Gastrocnemius medialis (tissue), 4 donors: ENCODE results near the gene PHLPP2.

Experiments used
- CTCF ChIP-seq, 5 experiments: fragments of 450-650 bp in 3 of 5; fragments of 200-600 bp in 2 of 5; sonication (generic) in 2 of 5; IDR thresholded peaks in 4 of 5; conservative IDR thresholded peaks in 1 of 5; 1 replicate in 4 of 5; 2 replicates in 1 of 5; pipeline ENCODE4 v1.5.1; 2016 to 2019; ENCODE audit warnings: antibody characterized with exemption in 5 of 5, mild to moderate bottlenecking in 3 of 5, moderate library complexity in 3 of 5
- POLR2A ChIP-seq, 2 donors: fragments of 450-650 bp; IDR thresholded peaks; one replicate each; pipeline ENCODE4 v1.6.1; 2017; ENCODE audit warnings: antibody characterized with exemption in 2 of 2, mild to moderate bottlenecking in 2 of 2, moderate library complexity in 2 of 2

GRCh38 chr16:71672125-71672524 is 52.4 kb downstream of the PHLPP2 start:
- TF ChIP-seq POLR2A (IDR thresholded peaks at IDR 0.05) (no peak), CTCF (IDR thresholded peaks at IDR 0.05 in 4 of 5, conservative IDR thresholded peaks at IDR 0.05 in 1 of 5) (no peak)
